Measurements from ENCODE around the gene CCDC88C. TPM values are rescaled to one million over a fixed set of nuclear protein-coding genes. Genes with fewer than 3 reads are reported as not detected.
A peak's percentile ranks its signal among the peaks of the same experiment; 100 is the strongest.

The CCDC88C gene
- total RNA-seq, 4 donors from 2014 or later, result 3.2 to 32.7 (median 11.0) TPM

GRCh38 chr14:91357272-91358024 lies 60.2 kb downstream of the CCDC88C start:
- Histone ChIP-seq H3K4me3 (no peak overlapping the region), H3K4me1 (no peaks in the 10 kb centered on the region), H3K36me3 (no peaks in the 10 kb centered on the region), H3K27me3 (no peaks in the 10 kb centered on the region), H3K27ac (no peak overlapping the region), H3K9me3 (no peaks in the 10 kb centered on the region)
- intact Hi-C loops (cut with DNase I; ENCODE audit: low total_unique reads), result no loop called here
- no peak for DNase-seq
- TF ChIP-seq CTCF (IDR thresholded peaks at IDR 0.05) (no peak), POLR2A (IDR thresholded peaks at IDR 0.05) (no peak)

GRCh38 chr14:91356181-91356763 lies 61.3 kb downstream of the CCDC88C start:
- TF ChIP-seq CTCF (IDR thresholded peaks at IDR 0.05), result no peak
- TF ChIP-seq POLR2A (IDR thresholded peaks at IDR 0.05), result no peak
- H3K27ac ChIP-seq, result no peak overlapping the region
- no peak for DNase-seq
- H3K27me3 ChIP-seq, result no peaks in the 10 kb centered on the region
- H3K4me1 ChIP-seq, result no peaks in the 10 kb centered on the region
- no peak overlapping the region for H3K4me3 ChIP-seq
- intact Hi-C loops (cut with DNase I; ENCODE audit: low total_unique reads), result no loop called here
- H3K36me3 ChIP-seq, result no peaks in the 10 kb centered on the region
- H3K9me3 ChIP-seq, result no peaks in the 10 kb centered on the region

- TF ChIP-seq POLR2A (IDR thresholded peaks at IDR 0.05), result no peak
- no peak for TF ChIP-seq CTCF (IDR thresholded peaks at IDR 0.05)
- intact Hi-C loops (cut with DNase I; ENCODE audit: low total_unique reads), result no loop called here
- H3K4me1 ChIP-seq, result no peaks in the 10 kb centered on the region
- H3K36me3 ChIP-seq, result no peaks in the 10 kb centered on the region
- H3K4me3 ChIP-seq, result no peak overlapping the region
- H3K9me3 ChIP-seq, result no peaks in the 10 kb centered on the region
- H3K27ac ChIP-seq, result no peak overlapping the region
- no peak for DNase-seq
- no peaks in the 10 kb centered on the region for H3K27me3 ChIP-seq
These were observed 62.5 kb downstream of the CCDC88C start for GRCh38 chr14:91354979-91355685.

- DNase-seq, result peak in 1 of 2 donors; percentile 58
- no peaks in the 10 kb centered on the region for H3K9me3 ChIP-seq
- no peaks in the 10 kb centered on the region for H3K36me3 ChIP-seq
- H3K27me3 ChIP-seq, result no peaks in the 10 kb centered on the region
- H3K4me3 ChIP-seq, result no peak overlapping the region
- intact Hi-C loops (cut with DNase I; ENCODE audit: low total_unique reads), result no loop called here
- TF ChIP-seq CTCF (IDR thresholded peaks at IDR 0.05) (no peak), POLR2A (IDR thresholded peaks at IDR 0.05) (no peak)
- H3K4me1 ChIP-seq, result no peaks in the 10 kb centered on the region
- no peak overlapping the region for H3K27ac ChIP-seq
These were observed 63.3 kb downstream of the CCDC88C start for GRCh38 chr14:91354221-91354916.
